H1 (cell line): ENCODE results near the gene IER3IP1. TPM values are rescaled to one million over a fixed set of nuclear protein-coding genes. Genes with fewer than 3 reads are reported as not detected.

Experiments
- CTCF ChIA-PET: fragments of 300-600 bp; sonication (Branson Sonifier 250); formaldehyde crosslinking; loops from one replicate; lab custom pipeline; 2021; ENCODE audit not compliant: partially characterized antibody; lab: Charles Lee
- POLR2A ChIA-PET: fragments of 300-600 bp; sonication (Branson Sonifier 250); formaldehyde crosslinking; loops from one replicate; lab custom pipeline; 2021; ENCODE audit warnings: inconsistent platforms; ENCODE audit not compliant: partially characterized antibody; lab: Charles Lee
- DNase-seq, 2 experiments: peaks; one replicate each; pipeline versions ENCODE4 v3.0.0 to v3.0.0-alpha.2; 2010 to 2022; ENCODE audit warnings: low spot score in 2 of 2, low read depth in 1 of 2, mixed read lengths in 1 of 2
- FAIRE-seq: peaks from 2 replicates; lab custom pipeline; 2011; peaks lifted over from hg19 to GRCh38; lab: Jason Lieb, UNC
- H2AFZ ChIP-seq: 2 replicates; pipeline ENCODE4 v1.8.1; 2012; ENCODE audit warnings: low read length, inconsistent platforms
- H2AK5ac ChIP-seq: 2 replicates; pipeline ENCODE4 v1.6.1; 2013; ENCODE audit warnings: low read depth, low read length
- H2BK120ac ChIP-seq: replicated peaks from 2 replicates; pipeline ENCODE3; 2013; ENCODE audit warnings: low read depth, low read length, inconsistent platforms
- H2BK12ac ChIP-seq: 2 replicates; pipeline ENCODE4 v1.6.1; 2013; ENCODE audit warnings: low read depth, low read length
- H2BK15ac ChIP-seq: 2 replicates; pipeline ENCODE4 v1.6.1; 2013; ENCODE audit warnings: low read length
- H2BK20ac ChIP-seq: 2 replicates; pipeline ENCODE4 v1.6.1; 2013; ENCODE audit warnings: low read length
- H2BK5ac ChIP-seq: 2 replicates; pipeline ENCODE4 v1.6.1; 2013; ENCODE audit warnings: low read depth, low read length
- H3K14ac ChIP-seq: 2 replicates; pipeline ENCODE4 v1.6.1; 2013; ENCODE audit warnings: inconsistent platforms; ENCODE audit not compliant: insufficient read length
- H3K18ac ChIP-seq: 2 replicates; pipeline ENCODE4 v1.6.1; 2013; ENCODE audit warnings: low read length; ENCODE audit errors: extremely low read depth
- H3K23ac ChIP-seq: 2 replicates; pipeline ENCODE4 v1.6.1; 2013; ENCODE audit warnings: inconsistent platforms; ENCODE audit not compliant: insufficient read length
- H3K23me2 ChIP-seq: 2 replicates; pipeline ENCODE4 v1.6.1; 2013; ENCODE audit warnings: low read depth, low read length
- H3K27ac ChIP-seq: 2 replicates; pipeline ENCODE4 v1.6.1; 2011; ENCODE audit warnings: low read depth, low read length, inconsistent platforms
- H3K27me3 ChIP-seq, 4 experiments: replicated peaks in 1 of 4; 1 replicate in 1 of 4; 2 replicates in 3 of 4; pipeline versions ENCODE4 v1.6.1 to v1.8.1; 2011 to 2013; ENCODE audit warnings: low read length in 3 of 4, mild to moderate bottlenecking in 3 of 4, inconsistent platforms in 2 of 4, mixed read lengths in 2 of 4, moderate library complexity in 1 of 4; ENCODE audit not compliant: control insufficient read depth in 3 of 4, insufficient read depth in 3 of 4; ENCODE audit errors: extremely low read depth in 1 of 4
- H3K36me3 ChIP-seq, 4 experiments: 2 replicates each; pipeline versions ENCODE4 v1.6.1 to v1.8.1; 2011 to 2013; ENCODE audit warnings: mild to moderate bottlenecking in 4 of 4, low read length in 3 of 4, moderate library complexity in 2 of 4, control low read depth in 1 of 4, inconsistent platforms in 1 of 4; ENCODE audit not compliant: insufficient read depth in 4 of 4, control insufficient read depth in 2 of 4
- H3K4ac ChIP-seq: replicated peaks from 2 replicates; pipeline ENCODE3; 2013; ENCODE audit warnings: low read length, low read depth, mixed read lengths, inconsistent platforms; ENCODE audit not compliant: insufficient read length
- H3K4me1 ChIP-seq, 4 experiments: replicated peaks in 1 of 4; 1 replicate in 1 of 4; 2 replicates in 3 of 4; pipeline versions ENCODE4 v1.6.1 to v1.8.1; 2011 to 2013; ENCODE audit warnings: low read length in 3 of 4, inconsistent platforms in 2 of 4, mixed read lengths in 1 of 4; ENCODE audit not compliant: insufficient read depth in 4 of 4, control insufficient read depth in 3 of 4
- H3K4me2 ChIP-seq, 2 experiments: 2 replicates each; pipeline versions ENCODE4 v1.6.1 to v1.8.1; 2011 to 2013; ENCODE audit warnings: low read depth in 2 of 2, low read length in 2 of 2, control low read depth in 1 of 2, inconsistent platforms in 1 of 2, mild to moderate bottlenecking in 1 of 2; ENCODE audit not compliant: insufficient read depth in 1 of 2
- H3K4me3 ChIP-seq, 4 experiments: fragments of 200-600, 300-600 bp in 1 of 4; sonication (generic), shearing (Covaris generic), sonication (Bioruptor Twin) in 1 of 4; 2 replicates each; pipeline versions ENCODE4 v1.5.1 to v1.8.1; 2011 to 2016; ENCODE audit warnings: low read length in 4 of 4, low read depth in 3 of 4, control low read depth in 2 of 4, inconsistent platforms in 2 of 4, mild to moderate bottlenecking in 2 of 4, mixed read lengths in 1 of 4, moderate library complexity in 1 of 4; ENCODE audit not compliant: insufficient read depth in 2 of 4; ENCODE audit errors: extremely low read depth in 1 of 4
- H3K56ac ChIP-seq: replicated peaks from 2 replicates; pipeline ENCODE3; 2013; ENCODE audit warnings: low read depth, mild to moderate bottlenecking, mixed read lengths, low read length, inconsistent platforms; ENCODE audit not compliant: insufficient read length
- H3K79me1 ChIP-seq: 2 replicates; pipeline ENCODE4 v1.6.1; 2013; ENCODE audit warnings: low read depth, low read length, control low read depth
- H3K79me2 ChIP-seq, 2 experiments: 2 replicates each; pipeline versions ENCODE4 v1.6.1 to v1.8.1; 2012 to 2013; ENCODE audit warnings: low read length in 2 of 2, mild to moderate bottlenecking in 2 of 2, inconsistent platforms in 1 of 2; ENCODE audit not compliant: insufficient read depth in 2 of 2, control insufficient read depth in 1 of 2
- H3K9ac ChIP-seq, 4 experiments: replicated peaks in 1 of 4; 1 replicate in 1 of 4; 2 replicates in 3 of 4; pipeline versions ENCODE4 v1.6.1 to v1.8.1; 2011 to 2013; ENCODE audit warnings: low read depth in 3 of 4, low read length in 3 of 4, control low read depth in 2 of 4, mild to moderate bottlenecking in 2 of 4, moderate library complexity in 2 of 4, inconsistent platforms in 1 of 4; ENCODE audit errors: extremely low read depth in 1 of 4
- H3K9me3 ChIP-seq, 2 experiments: 2 replicates each; pipeline versions ENCODE4 v1.6.1 to v1.8.1; 2012 to 2013; ENCODE audit warnings: mild to moderate bottlenecking in 2 of 2, moderate library complexity in 2 of 2, control low read depth in 1 of 2, inconsistent platforms in 1 of 2, low read depth in 1 of 2, low read length in 1 of 2, mixed read lengths in 1 of 2; ENCODE audit not compliant: insufficient read depth in 2 of 2
- H4K20me1 ChIP-seq, 2 experiments: replicated peaks in 1 of 2; 2 replicates each; pipeline versions ENCODE3 to v1.8.1; 2011 to 2013; ENCODE audit warnings: inconsistent platforms in 2 of 2, low read length in 2 of 2, mild to moderate bottlenecking in 1 of 2; ENCODE audit not compliant: insufficient read depth in 2 of 2, control insufficient read depth in 1 of 2
- H4K5ac ChIP-seq: 2 replicates; pipeline ENCODE4 v1.6.1; 2013; ENCODE audit warnings: low read length, low read depth, mixed read lengths, inconsistent platforms; ENCODE audit not compliant: insufficient read length
- H4K8ac ChIP-seq: 2 replicates; pipeline ENCODE4 v1.8.0; 2013; ENCODE audit warnings: mild to moderate bottlenecking, moderate library complexity, low read length, inconsistent platforms; ENCODE audit not compliant: insufficient read depth; ENCODE audit errors: extremely low read depth
- H4K91ac ChIP-seq: replicated peaks from 2 replicates; pipeline ENCODE3; 2013; ENCODE audit warnings: low read length, mixed read lengths, inconsistent platforms; ENCODE audit not compliant: insufficient read length
- EGR1 ChIP-seq: IDR thresholded peaks from 2 replicates; pipeline ENCODE4 v1.6.1; 2011; ENCODE audit warnings: low read depth, low read length, borderline replicate concordance
- HDAC6 ChIP-seq: IDR thresholded peaks from one replicate; pipeline ENCODE4 v1.7.1; 2012; ENCODE audit warnings: low read depth, mild to moderate bottlenecking, inconsistent platforms, low read length, moderate library complexity
- PHF8 ChIP-seq: fragments of 200-600 bp; sonication (generic); conservative IDR thresholded peaks from 2 replicates; pipeline ENCODE4 v1.7.1; 2012; ENCODE audit warnings: low read depth, mild to moderate bottlenecking, inconsistent platforms, low read length, moderate library complexity
- SP1 ChIP-seq: IDR thresholded peaks from 2 replicates; pipeline ENCODE4 v1.6.1; 2011; ENCODE audit warnings: low read depth, low read length
- TCF12 ChIP-seq: IDR thresholded peaks from 2 replicates; pipeline ENCODE4 v1.6.1; 2011; ENCODE audit warnings: low read depth, mild to moderate bottlenecking, low read length
- YY1 ChIP-seq: IDR thresholded peaks from 2 replicates; pipeline ENCODE4 v1.6.1; 2011; ENCODE audit warnings: low read depth, mild to moderate bottlenecking, low read length
- WGBS, 2 experiments: shearing (Covaris generic) in 1 of 2; methylation state at CpG; one replicate each; pipeline versions ENCODE4 v1.1.6 to v1.1.7; 2013 to 2015; ENCODE audit warnings: low lambda C conversion rate in 2 of 2, mixed read lengths in 2 of 2, inconsistent platforms in 1 of 2, low coverage in 1 of 2, missing lambda C conversion rate in 1 of 2; ENCODE audit not compliant: insufficient replicate concordance in 2 of 2, insufficient coverage in 1 of 2, insufficient read length in 1 of 2; ENCODE audit errors: extremely low coverage in 1 of 2, missing lambda C conversion rate in 1 of 2; 5-methylcytosine and 5-hydroxymethylcytosine counted together
- polyA plus RNA-seq, 7 experiments: library from polyadenylated mRNA; depleted of rRNA in 3 of 7; stranded (reverse) in 5 of 7; unstranded in 2 of 7; fragments of >200 nt in 5 of 7; fragments of 200-250 nt in 2 of 7; gene quantifications; 1 replicate in 5 of 7; 2 replicates in 1 of 7; 4 replicates in 1 of 7; pipeline versions ENCODE4 v1.2.1 to v1.2.3, GENCODE V29; 2011 to 2013; ENCODE audit warnings: missing spikeins in 2 of 7, mixed read lengths in 2 of 7
- total RNA-seq: library from RNA; stranded (reverse); fragmentation: NEBNext Ultra II Directional; extraction: Animal tissue kit (Norgen Biotek cat#: 25700); gene quantifications from 2 replicates; pipeline ENCODE4 v1.2.1, GENCODE V29; 2021

Gene IER3IP1
- total and polyA plus RNA-seq, 2 of the 8 experiments (the other 6 are each of a cell fraction or from before 2014, with no cell fraction given): 6.0 to 8.5 TPM

- ChIA-PET POLR2A (interaction anchor here (0.7 to 1.5 kb wide), 5 partner anchors 9 to 66 kb away, joined by 3 to 4 read pairs (median 3); no protein-coding TSS in a partner anchor), CTCF (interaction anchor here (0.5 to 1.2 kb wide), 2 partner anchors 30 to 32 kb away, joined by 3 to 4 read pairs; no protein-coding TSS in a partner anchor)
- FAIRE-seq: no peak
- H3K4ac ChIP-seq: no peak overlapping the region
- peaks cover 5% of the 10 kb centered on the region for H3K79me1 ChIP-seq
- H2BK12ac ChIP-seq: no peak overlapping the region
- H2BK120ac ChIP-seq: no peak overlapping the region
- H3K9me3 ChIP-seq: no peaks in the 10 kb centered on the region
- WGBS, 2 experiments: 82% methylated on average over 13 of the region's 13 CpGs; no CpG with 5 or more reads in 1 of the 2 experiments
- peaks cover 3 to 5% (median 4%) of the 10 kb centered on the region in 4 experiments; a peak in 5 of 7 replicates for H3K4me1 ChIP-seq
- H4K5ac ChIP-seq: no peak overlapping the region
- no peak overlapping the region for H3K23ac ChIP-seq
- H2AFZ ChIP-seq: no peak overlapping the region
- H3K79me2 ChIP-seq: peaks cover 0 to 49% of the 10 kb centered on the region in 2 experiments; a peak in 3 of 4 replicates
- H2BK20ac ChIP-seq: no peak overlapping the region
- no peak overlapping the region for H4K91ac ChIP-seq
- TF ChIP-seq HDAC6 (no peak), PHF8 (no peak), SP1 (no peak), TCF12 (no peak), YY1 (no peak), EGR1 (no peak)
- TF ChIP-seq, all 59 proteins: peak for 0
- Histone ChIP-seq H3K36me3 (peaks cover 0 to 2% (median 0%) of the 10 kb centered on the region in 4 experiments; a peak in 1 of 8 replicates), H3K27ac (no peak overlapping the region), H3K4me3 (peak overlapping the region in 3 of 4 experiments; percentile 82 to 95 (median 95); a peak in 5 of 8 replicates), H3K56ac (no peak overlapping the region), H2BK5ac (no peak overlapping the region), H3K4me2 (peak overlapping the region; percentile 65 to 82), H3K23me2 (no peaks in the 10 kb centered on the region; the same call in 1 of the 2 replicates), H2AK5ac (no peak overlapping the region), H4K20me1 (peaks cover 0 to 4% of the 10 kb centered on the region in 2 experiments), H3K14ac (no peak overlapping the region), H3K9ac (peak overlapping the region in 1 of 4 experiments; percentile 28; a peak in 1 of 7 replicates), H4K8ac (no peak overlapping the region), H2BK15ac (no peak overlapping the region), H3K18ac (no peak overlapping the region), H3K27me3 (no peaks in the 10 kb centered on the region)
- DNase-seq: no peak
Measured at GRCh38 chr18:47174545-47175116, 1.5 kb downstream of the IER3IP1 start.
